ENCODE results near the gene MCF2L.

Gene MCF2L

GRCh38 chr13:113083022-113083373 lies 114.0 kb downstream of the MCF2L start:
- DNase-seq (ENCODE audit: low read depth) = no peak
- TF ChIP-seq CTCF (IDR thresholded peaks at IDR 0.05; ENCODE audit: control insufficient read depth, insufficient read depth, low read depth, low read length, missing control alignments) = no peak
- H3K4me3 ChIP-seq (ENCODE audit: control insufficient read depth, low read depth, low read length) = no peak overlapping the region

- H3K4me3 ChIP-seq (ENCODE audit: control insufficient read depth, low read depth, low read length) = no peak overlapping the region
- no peak for DNase-seq (ENCODE audit: low read depth)
- TF ChIP-seq CTCF (IDR thresholded peaks at IDR 0.05; ENCODE audit: control insufficient read depth, insufficient read depth, low read depth, low read length, missing control alignments) = no peak
Observed at GRCh38 chr13:113083402-113084061, 114.5 kb downstream of the MCF2L start.

- no peak for TF ChIP-seq CTCF (IDR thresholded peaks at IDR 0.05; ENCODE audit: control insufficient read depth, insufficient read depth, low read depth, low read length, missing control alignments)
- no peak overlapping the region for H3K4me3 ChIP-seq (ENCODE audit: control insufficient read depth, low read depth, low read length)
- DNase-seq (ENCODE audit: low read depth) = no peak
Observed at GRCh38 chr13:113084094-113084942, 115.3 kb downstream of the MCF2L start.

GRCh38 chr13:113084943-113085540 lies 116.0 kb downstream of the MCF2L start:
- TF ChIP-seq CTCF (IDR thresholded peaks at IDR 0.05; ENCODE audit: control insufficient read depth, insufficient read depth, low read depth, low read length, missing control alignments) = no peak
- H3K4me3 ChIP-seq (ENCODE audit: control insufficient read depth, low read depth, low read length) = no peak overlapping the region
- DNase-seq (ENCODE audit: low read depth) = no peak

GRCh38 chr13:113086031-113086750 lies 117.2 kb downstream of the MCF2L start:
- no peak for DNase-seq (ENCODE audit: low read depth)
- H3K4me3 ChIP-seq (ENCODE audit: control insufficient read depth, low read depth, low read length) = no peak overlapping the region
- no peak for TF ChIP-seq CTCF (IDR thresholded peaks at IDR 0.05; ENCODE audit: control insufficient read depth, insufficient read depth, low read depth, low read length, missing control alignments)
